Effector memory CD4-positive, alpha-beta T cell (primary cell): ENCODE data around the gene SUGCT.

ENCODE experiments used
- DNase-seq, 3 donors: peaks; one replicate each; pipeline ENCODE4 v3.0.0-alpha.2; 2020
- H3K27ac ChIP-seq: 2 replicates; pipeline ENCODE4 v1.7.0; 2013; ENCODE audit warnings: mild to moderate bottlenecking, low read length, moderate library complexity; ENCODE audit not compliant: insufficient read depth, poor library complexity, severe bottlenecking
- H3K27me3 ChIP-seq: replicated peaks from 2 replicates; pipeline ENCODE4 v1.7.0; 2013; ENCODE audit warnings: mild to moderate bottlenecking, low read length; ENCODE audit not compliant: insufficient read depth, control insufficient read depth, poor library complexity, severe bottlenecking
- H3K36me3 ChIP-seq: 2 replicates; pipeline ENCODE4 v1.7.0; 2013; ENCODE audit warnings: mild to moderate bottlenecking, low read length, moderate library complexity; ENCODE audit not compliant: control insufficient read depth, insufficient read depth
- H3K4me1 ChIP-seq: 2 replicates; pipeline ENCODE4 v1.7.0; 2013; ENCODE audit warnings: low read length, mild to moderate bottlenecking; ENCODE audit not compliant: control insufficient read depth, insufficient read depth, poor library complexity, severe bottlenecking
- H3K4me3 ChIP-seq: 2 replicates; pipeline ENCODE4 v1.7.0; 2013; ENCODE audit warnings: low read length, low read depth, mild to moderate bottlenecking; ENCODE audit not compliant: insufficient read depth, poor library complexity, severe bottlenecking
- H3K9me3 ChIP-seq: 2 replicates; pipeline ENCODE4 v1.7.0; 2013; ENCODE audit warnings: mild to moderate bottlenecking, low read length, moderate library complexity; ENCODE audit not compliant: control insufficient read depth

The SUGCT gene

DNA sequence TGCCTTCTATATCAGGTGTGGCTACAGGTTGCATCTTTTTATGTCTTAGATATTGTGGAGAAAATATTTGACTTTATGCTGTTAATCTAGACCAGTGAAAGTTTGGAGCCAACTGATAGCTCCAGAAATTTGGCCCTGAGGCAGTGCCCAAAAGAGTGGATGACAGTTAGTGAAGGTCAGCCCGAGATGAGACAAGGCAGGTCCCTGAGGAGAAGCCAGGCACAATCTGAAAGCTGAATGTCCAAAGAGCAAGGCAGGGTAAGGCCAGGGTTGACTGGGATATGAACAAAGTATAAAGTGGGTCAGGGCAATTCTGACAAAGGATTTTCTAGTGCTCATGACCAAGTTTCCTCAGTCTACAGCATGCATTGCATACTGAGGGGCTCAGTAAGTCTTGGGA lies 661.9 kb downstream of the SUGCT start:
- Histone ChIP-seq H3K9me3 (no peaks in the 10 kb centered on the region), H3K4me3 (no peak overlapping the region), H3K36me3 (no peaks in the 10 kb centered on the region), H3K27me3 (no peaks in the 10 kb centered on the region), H3K4me1 (no peaks in the 10 kb centered on the region), H3K27ac (no peak overlapping the region)
- no peak for DNase-seq

DNA sequence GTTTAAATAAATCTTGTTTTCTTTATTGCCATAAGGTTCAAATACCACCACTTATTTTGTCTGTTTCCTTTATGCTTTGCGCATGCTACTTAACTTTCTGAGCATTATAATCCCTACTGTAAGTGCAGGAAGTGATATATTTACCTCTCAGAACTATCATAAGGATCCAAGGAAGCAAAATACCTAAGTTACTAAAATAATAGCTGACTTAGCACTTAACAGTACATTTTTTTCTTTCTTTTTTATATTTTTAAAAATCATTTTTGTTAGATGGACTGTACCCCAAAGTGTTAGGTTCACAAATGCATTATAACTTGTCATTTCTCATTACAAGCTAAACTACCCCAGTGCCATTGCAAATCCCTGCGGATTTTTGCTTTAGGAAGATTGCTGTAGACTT lies 663.8 kb downstream of the SUGCT start:
- no peak overlapping the region for H3K4me3 ChIP-seq
- no peak for DNase-seq
- H3K36me3 ChIP-seq, result no peaks in the 10 kb centered on the region

DNA sequence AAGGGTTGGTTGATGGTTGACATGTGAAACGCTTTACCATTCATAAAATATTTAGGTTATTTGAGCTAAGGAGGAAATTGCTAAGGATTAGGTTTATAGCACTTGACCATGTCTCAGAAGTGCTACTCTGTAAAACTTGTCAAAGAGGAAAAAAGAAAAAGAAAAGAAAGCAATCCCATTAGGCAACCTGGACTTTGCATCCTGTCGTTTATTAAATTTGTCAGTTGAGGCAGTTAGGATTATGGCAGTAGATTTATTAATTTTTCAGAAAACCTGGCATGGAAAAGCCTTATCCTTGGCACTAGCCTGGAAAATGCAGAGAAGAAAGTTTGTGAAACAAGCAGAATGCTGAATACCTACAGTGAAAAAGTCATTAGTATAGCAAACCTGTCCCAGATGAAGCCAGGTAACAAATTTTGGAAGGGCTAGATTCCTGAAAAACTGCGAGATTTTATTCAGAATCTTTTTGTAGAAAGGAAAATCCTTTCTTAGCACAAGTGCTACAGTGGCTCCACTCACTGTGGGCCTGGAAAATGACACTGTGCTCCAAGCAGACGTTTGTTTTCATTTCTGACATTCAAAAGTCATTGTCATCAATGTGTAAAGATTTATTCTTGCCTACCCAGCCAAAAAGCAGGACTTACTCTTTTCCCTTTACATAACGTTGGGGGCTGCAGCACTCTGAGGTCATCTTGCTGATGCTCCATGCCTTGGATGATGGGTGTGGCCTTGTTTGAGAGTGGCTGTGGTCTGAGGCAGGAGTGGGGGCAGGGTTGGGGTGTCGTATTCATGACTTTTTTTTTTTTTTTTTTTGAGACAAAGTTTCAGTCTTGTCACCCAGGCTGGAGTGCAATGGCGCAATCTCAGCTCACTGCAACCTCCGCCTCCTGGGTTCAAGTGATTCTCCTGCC lies 664.9 kb downstream of the SUGCT start:
- no peak overlapping the region for H3K4me3 ChIP-seq
- DNase-seq, result no peak
- no peak overlapping the region for H3K27ac ChIP-seq
- no peaks in the 10 kb centered on the region for H3K27me3 ChIP-seq
- H3K36me3 ChIP-seq, result no peaks in the 10 kb centered on the region
- no peaks in the 10 kb centered on the region for H3K4me1 ChIP-seq
- H3K9me3 ChIP-seq, result no peaks in the 10 kb centered on the region

More for the DNA sequence above, 663.8 kb downstream of the SUGCT start:
- no peak overlapping the region for H3K27ac ChIP-seq
- no peaks in the 10 kb centered on the region for H3K27me3 ChIP-seq
- no peaks in the 10 kb centered on the region for H3K9me3 ChIP-seq
- H3K4me1 ChIP-seq, result no peaks in the 10 kb centered on the region

DNA sequence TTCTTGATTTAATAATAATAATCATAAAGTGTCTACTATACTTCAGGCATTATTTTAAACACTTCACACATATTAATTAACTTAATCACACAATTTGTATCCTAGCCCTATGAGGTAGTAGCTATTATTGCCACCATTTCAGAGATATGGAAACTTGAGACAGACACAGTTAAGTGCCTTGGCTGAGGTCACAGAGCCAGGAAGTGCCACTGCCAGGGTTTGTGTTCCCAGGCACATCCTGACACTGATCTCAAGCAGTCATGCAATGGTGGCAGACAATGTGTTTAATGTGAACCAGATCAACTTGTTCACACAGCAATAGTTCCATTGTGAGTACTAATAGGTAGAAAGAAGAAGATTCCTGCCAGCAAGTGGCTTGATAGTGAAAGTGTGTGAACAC lies 666.0 kb downstream of the SUGCT start:
- Histone ChIP-seq H3K27me3 (no peaks in the 10 kb centered on the region), H3K4me1 (no peaks in the 10 kb centered on the region), H3K27ac (no peak overlapping the region), H3K9me3 (no peaks in the 10 kb centered on the region), H3K4me3 (no peak overlapping the region), H3K36me3 (no peaks in the 10 kb centered on the region)
- DNase-seq, result no peak

DNA sequence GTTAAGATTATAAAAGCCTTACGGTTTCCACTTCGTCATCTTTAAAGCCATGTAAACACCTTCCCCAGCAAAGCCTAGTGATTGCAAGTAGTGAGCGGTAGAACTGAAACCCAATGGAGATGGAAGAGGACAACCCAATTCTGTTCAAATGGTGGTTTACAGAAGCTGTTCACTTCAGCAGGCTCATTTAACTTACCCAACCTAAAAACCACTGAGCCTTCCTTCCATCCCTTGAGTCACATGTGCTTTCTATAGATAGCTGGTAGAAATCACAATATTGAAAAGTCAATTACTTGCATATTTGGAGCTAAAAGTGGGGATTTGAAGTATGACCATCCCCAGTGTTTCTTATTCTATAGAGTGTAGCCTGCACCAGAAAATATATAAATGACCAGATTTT lies 667.7 kb downstream of the SUGCT start:
- H3K9me3 ChIP-seq, result no peaks in the 10 kb centered on the region
- no peak overlapping the region for H3K27ac ChIP-seq
- H3K27me3 ChIP-seq, result no peaks in the 10 kb centered on the region
- no peak for DNase-seq
- no peak overlapping the region for H3K4me3 ChIP-seq
- H3K4me1 ChIP-seq, result no peaks in the 10 kb centered on the region
- H3K36me3 ChIP-seq, result no peaks in the 10 kb centered on the region

DNA sequence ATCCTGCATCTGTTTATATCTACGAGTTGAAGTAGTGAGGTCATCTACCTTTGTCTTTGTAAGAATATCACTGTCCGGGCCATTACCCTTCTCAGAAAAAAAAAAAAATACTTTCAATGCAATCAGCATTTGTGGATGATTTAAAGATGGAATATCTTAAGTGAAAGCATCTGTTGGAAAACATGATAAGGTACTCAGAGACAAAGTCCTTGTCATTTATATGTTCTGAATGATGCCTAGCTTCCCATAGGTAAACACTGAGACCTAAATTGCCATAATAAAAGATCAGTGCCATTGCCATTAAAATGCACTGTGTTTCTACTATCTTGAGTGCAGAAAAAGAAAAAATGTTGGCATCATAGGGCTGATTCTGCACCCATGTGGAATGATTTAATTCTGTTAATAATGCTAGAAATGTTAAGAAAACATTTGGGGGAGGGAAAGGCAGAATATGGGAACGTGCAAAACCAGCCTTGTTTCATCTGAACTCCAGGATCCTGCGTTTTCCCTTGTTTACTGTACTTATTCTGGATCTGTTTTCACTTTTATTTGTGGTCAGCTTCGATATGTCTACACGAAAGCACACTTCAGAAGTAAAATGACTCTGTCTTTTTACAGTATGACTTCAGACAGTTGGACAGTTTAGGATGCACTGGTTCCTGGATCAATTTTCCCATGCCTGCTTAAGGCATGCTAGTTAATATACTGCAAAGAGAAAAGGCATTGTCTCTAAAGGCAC lies 669.8 kb downstream of the SUGCT start:
- peaks cover 4% of the 10 kb centered on the region for H3K9me3 ChIP-seq
- H3K4me3 ChIP-seq, result no peak overlapping the region
- DNase-seq, result no peak
- H3K27me3 ChIP-seq, result no peaks in the 10 kb centered on the region
- no peaks in the 10 kb centered on the region for H3K4me1 ChIP-seq
- H3K36me3 ChIP-seq, result no peaks in the 10 kb centered on the region
- no peak overlapping the region for H3K27ac ChIP-seq

DNA sequence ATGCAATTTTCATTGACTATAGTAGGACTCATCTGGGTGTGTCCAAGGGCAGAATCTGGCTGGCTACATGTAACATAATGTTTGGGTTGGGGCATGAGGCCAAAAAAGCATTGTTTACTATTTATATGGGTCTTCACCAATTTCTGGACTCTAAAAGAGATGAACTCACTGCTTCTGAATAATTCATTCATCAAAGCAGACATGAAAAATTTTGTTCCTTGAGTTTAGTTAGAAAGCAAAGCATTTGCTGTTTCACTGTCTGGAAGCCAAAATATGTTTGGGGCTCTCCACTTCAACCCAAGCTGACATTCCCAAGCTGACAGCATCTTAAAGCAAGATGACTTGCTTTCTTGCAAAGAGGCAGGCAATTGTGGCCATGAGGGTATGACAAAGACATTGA lies 670.6 kb downstream of the SUGCT start:
- Histone ChIP-seq H3K27ac (no peak overlapping the region), H3K27me3 (no peaks in the 10 kb centered on the region), H3K4me3 (no peak overlapping the region), H3K4me1 (no peaks in the 10 kb centered on the region), H3K36me3 (no peaks in the 10 kb centered on the region), H3K9me3 (peaks cover 4% of the 10 kb centered on the region)
- DNase-seq, result no peak

DNA sequence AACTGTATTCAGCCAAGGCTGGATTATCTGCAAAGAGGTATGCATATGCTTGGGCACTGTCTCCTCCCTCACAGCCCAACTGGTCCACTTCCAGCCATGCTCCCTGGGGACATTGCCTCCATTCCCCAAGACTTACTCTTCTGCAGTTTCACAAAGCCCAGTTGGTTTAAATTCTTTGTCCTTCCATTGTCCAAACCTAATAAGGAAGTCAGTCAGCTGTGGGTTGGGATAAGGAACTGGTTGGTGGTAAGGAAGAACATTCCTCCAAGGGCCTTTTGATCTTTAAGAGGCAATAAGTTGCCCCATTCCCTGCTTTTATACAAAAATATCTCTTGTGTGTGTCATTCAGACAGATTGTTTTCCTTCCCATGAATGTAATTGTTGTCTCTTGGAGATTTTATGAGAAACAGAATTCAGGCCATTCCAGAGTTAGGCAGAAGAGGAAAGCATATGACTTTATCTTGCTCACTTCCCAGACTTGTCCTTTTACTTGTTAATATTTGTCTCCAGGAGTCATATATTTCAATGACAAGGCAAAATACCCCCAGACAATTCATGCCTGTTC lies 673.7 kb downstream of the SUGCT start:
- DNase-seq, result no peak
- H3K36me3 ChIP-seq, result no peaks in the 10 kb centered on the region
- no peaks in the 10 kb centered on the region for H3K4me1 ChIP-seq
- H3K27ac ChIP-seq, result no peak overlapping the region
- no peaks in the 10 kb centered on the region for H3K27me3 ChIP-seq
- H3K9me3 ChIP-seq, result peaks cover 4% of the 10 kb centered on the region
- H3K4me3 ChIP-seq, result no peak overlapping the region

DNA sequence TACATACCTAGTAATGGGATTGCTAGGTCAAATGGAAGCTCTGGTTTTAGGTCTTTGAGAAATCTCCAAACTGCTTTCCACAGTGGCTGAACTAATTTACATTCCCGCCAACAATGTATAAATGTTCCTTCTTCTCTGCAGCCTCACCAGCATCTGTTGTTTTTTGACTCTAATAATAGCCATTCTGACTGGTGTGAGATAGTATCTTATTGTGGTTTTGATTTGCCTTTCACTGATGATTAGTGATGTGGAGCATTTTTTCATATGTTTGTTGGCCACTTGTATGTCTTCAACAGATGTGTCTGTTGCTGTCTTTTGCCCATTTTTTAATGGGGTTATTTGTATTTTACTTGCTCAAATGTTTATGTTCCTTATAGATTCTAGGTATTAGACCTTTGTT lies 675.5 kb downstream of the SUGCT start:
- H3K4me3 ChIP-seq, result no peak overlapping the region
- no peak overlapping the region for H3K27ac ChIP-seq
- DNase-seq, result no peak
- H3K4me1 ChIP-seq, result no peaks in the 10 kb centered on the region
- H3K9me3 ChIP-seq, result peaks cover 4% of the 10 kb centered on the region
- no peaks in the 10 kb centered on the region for H3K36me3 ChIP-seq
- H3K27me3 ChIP-seq, result no peaks in the 10 kb centered on the region

DNA sequence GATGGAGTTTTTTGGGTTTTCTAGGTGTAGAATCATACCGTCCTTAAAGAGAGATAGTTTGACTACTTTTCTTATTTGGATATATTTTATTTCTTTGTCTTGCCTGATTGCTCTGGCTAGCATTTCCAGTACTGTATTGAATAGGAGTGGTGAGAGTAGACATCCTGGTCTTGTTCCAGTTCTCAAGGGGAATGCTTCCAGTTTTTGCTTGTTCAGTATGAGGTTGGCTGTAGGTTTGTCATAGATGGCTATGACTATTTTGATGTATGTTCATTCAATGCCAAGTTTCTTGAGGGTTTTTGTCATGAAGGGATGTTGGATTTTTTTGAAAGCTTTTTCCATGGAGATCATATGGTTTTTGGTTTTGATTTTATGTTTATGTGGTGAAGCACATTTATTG lies 676.9 kb downstream of the SUGCT start:
- peaks cover 4% of the 10 kb centered on the region for H3K9me3 ChIP-seq
- no peak overlapping the region for H3K27ac ChIP-seq
- DNase-seq, result no peak
- no peak overlapping the region for H3K4me3 ChIP-seq
- H3K36me3 ChIP-seq, result no peaks in the 10 kb centered on the region
- H3K27me3 ChIP-seq, result no peaks in the 10 kb centered on the region
- H3K4me1 ChIP-seq, result no peaks in the 10 kb centered on the region
